Measurements from ENCODE around the gene MSI2.

The MSI2 gene

GRCh38 chr17:57324631-57325030 lies 68.3 kb downstream of the MSI2 start:
- DNase-seq, result no peak

- no peak for DNase-seq
Observed at GRCh38 chr17:57326336-57326735, 70.0 kb downstream of the MSI2 start.

- no peak for DNase-seq
Observed at GRCh38 chr17:57326764-57327163, 70.4 kb downstream of the MSI2 start.

- DNase-seq, result no peak
Observed at GRCh38 chr17:57327176-57327970, 71.0 kb downstream of the MSI2 start.

GRCh38 chr17:57328109-57328882 lies 72.0 kb downstream of the MSI2 start:
- no peak for DNase-seq

- DNase-seq, result no peak
Observed at GRCh38 chr17:57329380-57330214, 73.3 kb downstream of the MSI2 start.

- DNase-seq, result no peak
Observed at GRCh38 chr17:57330587-57330986, 74.3 kb downstream of the MSI2 start.

- no peak for DNase-seq
Observed at GRCh38 chr17:57331423-57331822, 75.1 kb downstream of the MSI2 start.

GRCh38 chr17:57332501-57332900 lies 76.2 kb downstream of the MSI2 start:
- DNase-seq, result no peak

GRCh38 chr17:57335195-57335792 lies 79.0 kb downstream of the MSI2 start:
- DNase-seq, result no peak

GRCh38 chr17:57337390-57337789 lies 81.1 kb downstream of the MSI2 start:
- no peak for DNase-seq

GRCh38 chr17:57338257-57338914 lies 82.1 kb downstream of the MSI2 start:
- no peak for DNase-seq

GRCh38 chr17:57340160-57340981 lies 84.0 kb downstream of the MSI2 start:
- no peak for DNase-seq

- DNase-seq, result no peak
Observed at GRCh38 chr17:57341611-57342540, 85.6 kb downstream of the MSI2 start.

GRCh38 chr17:57342963-57343589 lies 86.8 kb downstream of the MSI2 start:
- no peak for DNase-seq

- DNase-seq, result no peak
Observed at GRCh38 chr17:57343717-57344116, 87.4 kb downstream of the MSI2 start.

GRCh38 chr17:57344261-57344660 lies 87.9 kb downstream of the MSI2 start:
- DNase-seq, result no peak

- no peak for DNase-seq
Observed at GRCh38 chr17:57349541-57350247, 93.4 kb downstream of the MSI2 start.

GRCh38 chr17:57350266-57350665 lies 93.9 kb downstream of the MSI2 start:
- DNase-seq, result no peak

Data from NCI-H1436 (cell line).